Measurements from ENCODE around the gene NEK4.
A peak's percentile ranks its signal among the peaks of the same experiment; 100 is the strongest.
"Not testable (repeated sequence)": the region's sequence is repeated elsewhere in the genome, so short reads cannot be mapped to it uniquely, and the experiment has no call there.

NEK4 gene

GRCh38 chr3:52731590-52731989 lies 39.1 kb downstream of the NEK4 start:
- no peak for DNase-seq (ENCODE audit: low spot score)

- DNase-seq (ENCODE audit: low spot score), result no peak
Observed at GRCh38 chr3:52730681-52731080, 40.1 kb downstream of the NEK4 start.

- not testable (repeated sequence) for DNase-seq (ENCODE audit: low spot score)
Observed at GRCh38 chr3:52728753-52729152, 42.0 kb downstream of the NEK4 start.

GRCh38 chr3:52724511-52724910 lies 46.2 kb downstream of the NEK4 start:
- no peak for DNase-seq (ENCODE audit: low spot score)

- DNase-seq (ENCODE audit: low spot score), result no peak
Observed at GRCh38 chr3:52723935-52724334, 46.8 kb downstream of the NEK4 start.

- DNase-seq (ENCODE audit: low spot score), result no peak
Observed at GRCh38 chr3:52722491-52722890, 48.2 kb downstream of the NEK4 start.

GRCh38 chr3:52721730-52722008 lies 49.1 kb downstream of the NEK4 start:
- DNase-seq (ENCODE audit: low spot score), result no peak

GRCh38 chr3:52721002-52721729 lies 49.6 kb downstream of the NEK4 start:
- no peak for DNase-seq (ENCODE audit: low spot score)

GRCh38 chr3:52719618-52720017 lies 51.1 kb downstream of the NEK4 start:
- DNase-seq (ENCODE audit: low spot score), result no peak

- no peak for DNase-seq (ENCODE audit: low spot score)
Observed at GRCh38 chr3:52715714-52716305, 54.9 kb downstream of the NEK4 start.

GRCh38 chr3:52714335-52715302 lies 56.1 kb downstream of the NEK4 start:
- DNase-seq (ENCODE audit: low spot score), result no peak

- DNase-seq (ENCODE audit: low spot score), result no peak
Observed at GRCh38 chr3:52712291-52713212, 58.2 kb downstream of the NEK4 start.

- no peak for DNase-seq (ENCODE audit: low spot score)
Observed at GRCh38 chr3:52710512-52710911, 60.2 kb downstream of the NEK4 start.

- no peak for DNase-seq (ENCODE audit: low spot score)
Observed at GRCh38 chr3:52707585-52707984, 63.2 kb downstream of the NEK4 start.

- DNase-seq (ENCODE audit: low spot score), result peak; percentile 66
Observed at GRCh38 chr3:52705688-52706686, 64.8 kb downstream of the NEK4 start, which contains the start of the genes GLT8D1 and SPCS1. TSS of gene GLT8D1 (minus strand) at chr3:52705791. CDS start at chr3:52700460, 5,331 bp downstream. TSS of gene SPCS1 (plus strand) at chr3:52706106. CDS start at chr3:52706247, 141 bp downstream.

- DNase-seq (ENCODE audit: low spot score), result no peak
Observed at GRCh38 chr3:52705438-52705687, 65.4 kb downstream of the NEK4 start.

- DNase-seq (ENCODE audit: low spot score), result peak; percentile 14
Observed at GRCh38 chr3:52704611-52705437, 65.9 kb downstream of the NEK4 start.

- DNase-seq (ENCODE audit: low spot score), result no peak
Observed at GRCh38 chr3:52703341-52703740, 67.4 kb downstream of the NEK4 start.

GRCh38 chr3:52697632-52697965 lies 73.1 kb downstream of the NEK4 start:
- DNase-seq (ENCODE audit: low spot score), result no peak
